VCaP (cell line): Measurements from ENCODE around the gene C9.

Experiments
- H3K27ac ChIP-seq: fragments of 450-650 bp; 2 replicates; pipeline ENCODE4 v1.5.1; 2017
- TF ChIP-seq, protein P1 (sequence below): fragments of 450-650 bp; conservative IDR thresholded peaks from 2 replicates; pipeline ENCODE4 v1.5.1; 2017; ENCODE audit warnings: mild to moderate bottlenecking, moderate library complexity

C9 gene

GRCh38 chr5:39360471-39361111 is 3.7 kb downstream of the C9 start:
- H3K27ac ChIP-seq, result no peak overlapping the region
- TF ChIP-seq, protein P1, sequence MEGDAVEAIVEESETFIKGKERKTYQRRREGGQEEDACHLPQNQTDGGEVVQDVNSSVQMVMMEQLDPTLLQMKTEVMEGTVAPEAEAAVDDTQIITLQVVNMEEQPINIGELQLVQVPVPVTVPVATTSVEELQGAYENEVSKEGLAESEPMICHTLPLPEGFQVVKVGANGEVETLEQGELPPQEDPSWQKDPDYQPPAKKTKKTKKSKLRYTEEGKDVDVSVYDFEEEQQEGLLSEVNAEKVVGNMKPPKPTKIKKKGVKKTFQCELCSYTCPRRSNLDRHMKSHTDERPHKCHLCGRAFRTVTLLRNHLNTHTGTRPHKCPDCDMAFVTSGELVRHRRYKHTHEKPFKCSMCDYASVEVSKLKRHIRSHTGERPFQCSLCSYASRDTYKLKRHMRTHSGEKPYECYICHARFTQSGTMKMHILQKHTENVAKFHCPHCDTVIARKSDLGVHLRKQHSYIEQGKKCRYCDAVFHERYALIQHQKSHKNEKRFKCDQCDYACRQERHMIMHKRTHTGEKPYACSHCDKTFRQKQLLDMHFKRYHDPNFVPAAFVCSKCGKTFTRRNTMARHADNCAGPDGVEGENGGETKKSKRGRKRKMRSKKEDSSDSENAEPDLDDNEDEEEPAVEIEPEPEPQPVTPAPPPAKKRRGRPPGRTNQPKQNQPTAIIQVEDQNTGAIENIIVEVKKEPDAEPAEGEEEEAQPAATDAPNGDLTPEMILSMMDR, result no peak

DNA sequence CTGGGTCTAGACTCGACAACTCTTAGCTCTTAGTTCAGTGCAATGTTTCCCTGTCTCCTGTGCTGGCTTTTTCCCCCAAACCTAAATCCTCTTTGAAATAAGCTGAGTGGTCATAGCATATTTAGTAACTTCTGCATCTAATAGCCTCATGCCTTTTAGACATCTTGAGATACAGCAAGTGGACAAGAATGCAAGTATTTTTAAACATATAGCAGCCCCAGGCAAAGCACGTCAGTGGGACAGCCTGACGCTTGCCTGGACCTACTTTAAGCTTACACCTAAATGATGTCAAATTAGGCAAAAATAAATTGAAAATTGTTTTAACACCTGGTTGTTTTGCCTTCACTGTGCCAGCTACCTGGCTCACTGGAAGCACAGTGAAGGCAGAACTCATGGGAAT is 8.0 kb downstream of the C9 start:
- H3K27ac ChIP-seq, result no peak overlapping the region
- TF ChIP-seq, protein P1, result no peak

GRCh38 chr5:39355324-39355723 is 9.0 kb downstream of the C9 start:
- TF ChIP-seq, protein P1, result no peak
- H3K27ac ChIP-seq, result no peak overlapping the region

- TF ChIP-seq, protein P1, result no peak
Measured at GRCh38 chr5:39353717-39354399, 10.4 kb downstream of the C9 start.

DNA sequence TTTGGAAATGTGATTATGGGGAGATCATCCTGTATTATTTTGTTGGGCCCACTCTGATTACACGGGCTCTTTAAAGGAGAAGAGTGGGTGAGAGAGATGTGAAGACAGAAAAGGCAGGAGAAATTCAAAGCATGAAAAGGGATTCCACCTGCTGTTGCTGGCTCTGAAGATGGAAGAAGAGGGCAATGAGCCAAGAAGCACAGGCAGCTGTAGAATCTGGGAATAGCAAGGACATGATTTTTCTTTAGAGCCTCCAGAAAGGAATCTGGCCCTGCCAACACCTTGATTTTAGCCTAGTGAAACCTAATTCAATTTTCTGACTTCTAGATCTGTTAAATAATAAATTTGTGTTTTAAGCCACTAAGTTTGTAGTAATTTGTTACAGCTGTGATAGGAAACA is 11.3 kb downstream of the C9 start:
- no peak overlapping the region for H3K27ac ChIP-seq
- TF ChIP-seq, protein P1, result no peak

More at GRCh38 chr5:39353717-39354399, 10.4 kb downstream of the C9 start:
- no peak overlapping the region for H3K27ac ChIP-seq

GRCh38 chr5:39352170-39352569 is 12.1 kb downstream of the C9 start:
- H3K27ac ChIP-seq, result no peak overlapping the region
- TF ChIP-seq, protein P1, result no peak

- TF ChIP-seq, protein P1, result no peak
- no peak overlapping the region for H3K27ac ChIP-seq
Measured at GRCh38 chr5:39349484-39349883, 14.8 kb downstream of the C9 start.
